Peyer's patch (tissue), 4 donors: ENCODE results near the gene MNAT1. TPM values are rescaled to one million over a fixed set of nuclear protein-coding genes. Genes with fewer than 3 reads are reported as not detected.

Experiments
- DNase-seq, 3 donors: peaks; one replicate each; pipeline ENCODE4 v3.0.0-alpha.2; 2017 to 2019
- H3K27ac ChIP-seq, 4 donors: fragments of 200-600 bp; sonication (generic); one replicate each; pipeline ENCODE4 v1.5.1; 2016 to 2019
- H3K27me3 ChIP-seq, 2 donors: fragments of 200-600 bp; sonication (generic); one replicate each; pipeline ENCODE4 v1.5.1; 2019
- H3K36me3 ChIP-seq, 3 donors: fragments of 200-600 bp; sonication (generic); one replicate each; pipeline ENCODE4 v1.5.1; 2016 to 2019
- H3K4me1 ChIP-seq, 4 donors: fragments of 200-600 bp; sonication (generic); one replicate each; pipeline ENCODE4 v1.5.1; 2016 to 2019
- H3K4me3 ChIP-seq, 4 donors: fragments of 200-600 bp; sonication (generic); 1 replicate in 3 of 4; 2 replicates in 1 of 4; pipeline ENCODE4 v1.5.1; 2016 to 2019; ENCODE audit warnings: mild to moderate bottlenecking in 1 of 4
- H3K9me3 ChIP-seq, 4 donors: fragments of 200-600 bp; sonication (generic); one replicate each; pipeline ENCODE4 v1.5.1; 2016 to 2019; ENCODE audit warnings: mild to moderate bottlenecking in 1 of 4
- POLR2A ChIP-seq, 2 donors: fragments of 450-650 bp; IDR thresholded peaks; one replicate each; pipeline ENCODE4 v1.5.1; 2017; ENCODE audit warnings: antibody characterized with exemption in 2 of 2, mild to moderate bottlenecking in 2 of 2, moderate library complexity in 2 of 2
- total RNA-seq, 4 donors: library from RNA; depleted of rRNA; stranded (reverse); fragments of >200 nt; gene quantifications; one replicate each; pipeline ENCODE4 v1.1.0, GENCODE V29; 2016
- TF ChIP-seq, protein P1 (sequence below), 6 experiments: fragments of 450-650 bp in 4 of 6; fragments of 200-600 bp in 2 of 6; sonication (generic) in 1 of 6; IDR thresholded peaks; one replicate each; pipeline ENCODE4 v1.5.1; 2017 to 2019; ENCODE audit warnings: antibody characterized with exemption in 6 of 6, mild to moderate bottlenecking in 3 of 6, moderate library complexity in 1 of 6

MNAT1 gene
- total RNA-seq, 4 donors from 2014 or later = 7.5 to 66.8 (median 17.2) TPM

DNA sequence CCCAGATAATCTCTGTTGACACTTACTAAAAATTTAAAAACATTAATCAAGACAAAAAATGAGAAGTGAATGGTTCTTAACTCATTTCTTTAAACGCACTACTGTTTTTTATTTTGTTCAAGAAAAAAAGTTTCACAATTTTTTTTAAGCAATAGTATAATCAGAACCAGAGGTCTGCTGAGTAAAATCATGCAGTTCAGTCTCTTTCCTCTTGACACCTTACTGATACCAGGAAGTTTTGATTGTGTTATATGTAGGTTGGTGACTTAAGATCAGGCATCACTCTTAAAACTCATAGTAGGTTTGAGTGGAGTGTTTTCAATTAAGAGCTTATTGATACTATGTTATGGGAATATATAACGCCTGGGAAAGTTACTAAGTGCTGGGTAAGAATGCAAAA lies 125.0 kb downstream of the MNAT1 start:
- H3K27me3 ChIP-seq = no peaks in the 10 kb centered on the region
- peaks cover 0 to 9% (median 0%) of the 10 kb centered on the region in 4 donors for H3K4me1 ChIP-seq
- H3K4me3 ChIP-seq = no peak overlapping the region
- H3K9me3 ChIP-seq = no peaks in the 10 kb centered on the region
- TF ChIP-seq, protein P1, sequence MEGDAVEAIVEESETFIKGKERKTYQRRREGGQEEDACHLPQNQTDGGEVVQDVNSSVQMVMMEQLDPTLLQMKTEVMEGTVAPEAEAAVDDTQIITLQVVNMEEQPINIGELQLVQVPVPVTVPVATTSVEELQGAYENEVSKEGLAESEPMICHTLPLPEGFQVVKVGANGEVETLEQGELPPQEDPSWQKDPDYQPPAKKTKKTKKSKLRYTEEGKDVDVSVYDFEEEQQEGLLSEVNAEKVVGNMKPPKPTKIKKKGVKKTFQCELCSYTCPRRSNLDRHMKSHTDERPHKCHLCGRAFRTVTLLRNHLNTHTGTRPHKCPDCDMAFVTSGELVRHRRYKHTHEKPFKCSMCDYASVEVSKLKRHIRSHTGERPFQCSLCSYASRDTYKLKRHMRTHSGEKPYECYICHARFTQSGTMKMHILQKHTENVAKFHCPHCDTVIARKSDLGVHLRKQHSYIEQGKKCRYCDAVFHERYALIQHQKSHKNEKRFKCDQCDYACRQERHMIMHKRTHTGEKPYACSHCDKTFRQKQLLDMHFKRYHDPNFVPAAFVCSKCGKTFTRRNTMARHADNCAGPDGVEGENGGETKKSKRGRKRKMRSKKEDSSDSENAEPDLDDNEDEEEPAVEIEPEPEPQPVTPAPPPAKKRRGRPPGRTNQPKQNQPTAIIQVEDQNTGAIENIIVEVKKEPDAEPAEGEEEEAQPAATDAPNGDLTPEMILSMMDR (IDR thresholded peaks at IDR 0.05) = no peak
- no peak for TF ChIP-seq POLR2A (IDR thresholded peaks at IDR 0.05)
- DNase-seq = no peak
- no peak overlapping the region for H3K27ac ChIP-seq
- H3K36me3 ChIP-seq = no peaks in the 10 kb centered on the region

DNA sequence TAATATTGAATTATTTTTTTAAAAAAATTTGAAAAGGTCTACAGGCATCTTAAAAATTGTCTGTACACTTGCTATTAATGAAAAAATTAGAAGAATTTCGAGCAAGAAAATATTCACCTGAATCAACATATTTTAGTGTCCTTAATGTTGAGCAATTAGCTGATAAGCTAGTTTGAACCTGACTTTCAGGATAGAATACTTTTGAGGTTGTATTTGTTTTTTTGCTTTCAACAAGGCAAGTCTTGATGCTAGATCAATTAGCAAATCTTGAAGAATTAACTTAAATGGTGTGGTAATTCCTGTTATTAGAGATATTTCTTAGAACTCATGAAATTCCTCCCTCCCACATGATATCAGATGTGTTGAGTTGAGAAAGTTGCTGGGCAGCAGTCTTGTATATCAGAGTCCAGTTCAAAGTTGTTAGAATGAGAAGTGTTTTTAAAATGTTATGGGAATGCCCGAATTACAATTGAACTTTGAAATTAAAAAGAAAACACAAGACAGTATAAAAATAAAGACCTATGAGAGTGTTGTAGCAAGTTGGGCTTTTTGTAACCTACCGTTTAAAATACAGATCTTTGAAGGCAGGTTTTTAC lies 127.1 kb downstream of the MNAT1 start:
- Histone ChIP-seq H3K4me1 (peaks cover 0 to 9% (median 0%) of the 10 kb centered on the region in 4 donors), H3K36me3 (no peaks in the 10 kb centered on the region), H3K27ac (no peak overlapping the region), H3K9me3 (no peaks in the 10 kb centered on the region), H3K4me3 (no peak overlapping the region), H3K27me3 (no peaks in the 10 kb centered on the region)
- no peak for DNase-seq
- TF ChIP-seq, protein P1 (IDR thresholded peaks at IDR 0.05) = no peak
- no peak for TF ChIP-seq POLR2A (IDR thresholded peaks at IDR 0.05)

DNA sequence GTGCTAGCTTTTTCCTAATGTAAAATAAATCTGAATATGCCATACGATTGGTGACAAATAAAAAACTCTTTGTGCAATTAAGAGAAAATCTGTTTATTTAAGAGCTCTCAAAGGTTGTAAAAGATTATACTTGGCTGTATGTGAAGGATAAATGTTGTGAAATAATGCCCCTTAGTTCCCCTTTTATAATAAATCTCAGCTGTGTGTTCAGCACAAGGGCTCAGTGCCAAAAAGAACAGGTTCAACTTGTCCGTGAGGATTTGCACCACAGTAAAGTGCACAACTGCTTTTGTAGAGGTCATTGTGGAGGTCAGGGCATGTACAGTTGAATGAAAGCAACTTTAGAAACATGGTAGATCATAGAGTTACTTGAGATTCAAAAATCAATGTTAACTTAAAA lies 127.7 kb downstream of the MNAT1 start:
- no peak overlapping the region for H3K4me3 ChIP-seq
- H3K27me3 ChIP-seq = no peaks in the 10 kb centered on the region
- DNase-seq = peak in 1 of 3 donors; percentile 67
- H3K9me3 ChIP-seq = no peaks in the 10 kb centered on the region
- H3K27ac ChIP-seq = no peak overlapping the region
- H3K4me1 ChIP-seq = peaks cover 0 to 9% (median 0%) of the 10 kb centered on the region in 4 donors
- no peaks in the 10 kb centered on the region for H3K36me3 ChIP-seq
- no peak for TF ChIP-seq POLR2A (IDR thresholded peaks at IDR 0.05)
- TF ChIP-seq, protein P1 (IDR thresholded peaks at IDR 0.05) = no peak

DNA sequence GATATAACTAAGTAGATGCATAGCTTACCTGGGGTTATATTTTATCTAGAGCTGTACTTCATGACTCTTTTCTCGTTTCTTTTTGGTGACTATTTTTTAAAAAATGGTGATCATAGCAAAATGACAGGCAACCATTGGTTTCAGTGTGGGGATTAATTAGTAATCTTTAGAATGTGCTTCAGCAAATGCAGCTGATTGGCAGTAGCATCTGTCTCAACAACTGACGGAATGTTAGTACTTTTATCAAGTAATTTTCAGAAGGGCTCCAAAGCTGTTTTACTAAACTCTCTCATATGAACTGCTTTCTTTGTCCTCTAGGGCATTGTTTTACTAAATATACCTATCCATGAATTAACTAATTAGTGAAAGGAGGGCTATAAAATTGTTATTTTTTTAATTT lies 128.7 kb downstream of the MNAT1 start:
- no peak for TF ChIP-seq POLR2A (IDR thresholded peaks at IDR 0.05)
- TF ChIP-seq, protein P1 (IDR thresholded peaks at IDR 0.05) = no peak
- Histone ChIP-seq H3K27ac (no peak overlapping the region), H3K27me3 (no peaks in the 10 kb centered on the region), H3K9me3 (no peaks in the 10 kb centered on the region), H3K4me3 (no peak overlapping the region), H3K4me1 (peaks cover 0 to 9% (median 0%) of the 10 kb centered on the region in 4 donors), H3K36me3 (no peaks in the 10 kb centered on the region)
- DNase-seq = no peak

DNA sequence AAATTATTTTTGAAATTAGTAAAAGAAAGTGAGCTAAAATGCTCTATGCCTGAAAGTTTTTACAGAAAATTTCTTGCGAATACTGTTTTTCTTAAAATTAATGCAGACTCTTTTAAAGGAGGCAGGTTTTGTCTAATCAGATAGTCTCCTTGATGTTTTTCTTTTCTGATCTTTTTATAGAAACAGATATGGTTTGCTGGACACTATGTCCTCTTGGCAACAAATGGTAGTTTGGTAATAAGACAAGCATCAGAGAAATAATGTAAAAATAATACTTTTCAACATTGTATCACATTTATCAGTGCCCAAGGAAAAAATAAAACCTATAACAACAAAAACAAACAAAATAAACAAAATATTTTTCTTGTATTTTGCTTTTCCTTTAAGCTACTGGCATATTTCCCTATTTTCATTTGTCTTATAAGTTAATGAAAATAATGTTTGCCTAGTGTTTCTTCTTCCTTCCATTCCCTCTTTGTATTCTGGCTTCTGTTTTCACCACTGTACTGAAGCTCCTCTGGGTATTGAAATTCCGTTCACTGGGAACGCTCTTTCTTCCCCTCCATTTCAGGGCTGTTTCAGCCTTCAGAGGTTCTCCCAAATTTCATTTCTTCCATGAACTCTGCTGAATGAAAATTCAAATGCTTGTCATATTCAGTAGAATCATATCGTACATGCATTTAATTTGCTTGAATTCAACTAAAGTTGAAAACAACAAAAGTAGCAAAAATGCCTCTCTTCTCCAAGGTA lies 131.0 kb downstream of the MNAT1 start:
- TF ChIP-seq, protein P1 (IDR thresholded peaks at IDR 0.05) = no peak
- no peak for TF ChIP-seq POLR2A (IDR thresholded peaks at IDR 0.05)
- H3K9me3 ChIP-seq = no peaks in the 10 kb centered on the region
- H3K4me1 ChIP-seq = peaks cover 0 to 9% (median 0%) of the 10 kb centered on the region in 4 donors
- no peaks in the 10 kb centered on the region for H3K27me3 ChIP-seq
- DNase-seq = no peak
- H3K36me3 ChIP-seq = no peaks in the 10 kb centered on the region
- no peak overlapping the region for H3K4me3 ChIP-seq
- H3K27ac ChIP-seq = no peak overlapping the region
